Nephron progenitor cell (in vitro differentiated cells): Measurements from ENCODE around the gene ZNF622.

Source experiments
- DNase-seq: peaks from one replicate; pipeline ENCODE4 v3.0.0; 2021
- H3K27ac Mint-ChIP-seq: 2 replicates; pipeline ENCODE4 v1.8.0; 2021; ENCODE audit warnings: mild to moderate bottlenecking, moderate library complexity, mixed read lengths
- H3K27me3 Mint-ChIP-seq: 2 replicates; pipeline ENCODE4 v1.8.0; 2021; ENCODE audit warnings: mild to moderate bottlenecking, low read depth, mixed read lengths; ENCODE audit not compliant: poor library complexity
- H3K36me3 Mint-ChIP-seq: 2 replicates; pipeline ENCODE4 v1.8.0; 2021; ENCODE audit warnings: low read depth, mixed read lengths
- H3K4me1 Mint-ChIP-seq: 2 replicates; pipeline ENCODE4 v1.8.0; 2021; ENCODE audit warnings: mixed read lengths
- H3K4me3 Mint-ChIP-seq: 2 replicates; pipeline ENCODE4 v1.8.0; 2021; ENCODE audit warnings: mild to moderate bottlenecking, moderate library complexity, mixed read lengths
- H3K9me3 Mint-ChIP-seq: 2 replicates; pipeline ENCODE4 v1.8.0; 2021; ENCODE audit warnings: mild to moderate bottlenecking, moderate library complexity, mixed read lengths
- CTCF ChIP-seq: fragments of 200-600 bp; sonication (generic); IDR thresholded peaks from 2 replicates; pipeline ENCODE4 v1.5.0; 2021; ENCODE audit warnings: antibody characterized with exemption

The ZNF622 gene

GRCh38 chr5:16465544-16466432 lies at the start of gene ZNF622:
Gene ZNF622 (minus strand): TSS chr5:16465800. CDS start chr5:16465665, 135 bp downstream.
- DNase-seq: peak; percentile 89
- Mint-ChIP-seq H3K36me3 (peaks cover 23% of the 10 kb centered on the region), H3K4me1 (peaks cover 77% of the 10 kb centered on the region), H3K27me3 (no peaks in the 10 kb centered on the region), H3K9me3 (no peaks in the 10 kb centered on the region), H3K27ac (peak within 1 kb of the TSS; percentile 99), H3K4me3 (peak within 1 kb of the TSS; percentile 99)
- TF ChIP-seq CTCF: no peak

GRCh38 chr5:16510098-16510497 lies 44.5 kb upstream of the ZNF622 start:
- no peak overlapping the region for H3K27ac Mint-ChIP-seq
- DNase-seq: no peak
- H3K4me1 Mint-ChIP-seq: peaks cover 12% of the 10 kb centered on the region
- no peaks in the 10 kb centered on the region for H3K27me3 Mint-ChIP-seq
- no peaks in the 10 kb centered on the region for H3K9me3 Mint-ChIP-seq
- H3K4me3 Mint-ChIP-seq: no peak overlapping the region
- no peaks in the 10 kb centered on the region for H3K36me3 Mint-ChIP-seq
- TF ChIP-seq CTCF: no peak

GRCh38 chr5:16508730-16509531 lies 43.3 kb upstream of the ZNF622 start:
- Mint-ChIP-seq H3K9me3 (no peaks in the 10 kb centered on the region), H3K36me3 (no peaks in the 10 kb centered on the region), H3K27ac (peak overlapping the region; percentile 86), H3K27me3 (no peaks in the 10 kb centered on the region), H3K4me3 (no peak overlapping the region), H3K4me1 (peaks cover 12% of the 10 kb centered on the region)
- DNase-seq: peak; percentile 23
- no peak for TF ChIP-seq CTCF

GRCh38 chr5:16507716-16508115 lies 42.1 kb upstream of the ZNF622 start:
- no peak overlapping the region for H3K27ac Mint-ChIP-seq
- DNase-seq: no peak
- H3K36me3 Mint-ChIP-seq: no peaks in the 10 kb centered on the region
- no peaks in the 10 kb centered on the region for H3K9me3 Mint-ChIP-seq
- H3K4me3 Mint-ChIP-seq: no peak overlapping the region
- peaks cover 12% of the 10 kb centered on the region for H3K4me1 Mint-ChIP-seq
- H3K27me3 Mint-ChIP-seq: no peaks in the 10 kb centered on the region
- TF ChIP-seq CTCF: no peak

GRCh38 chr5:16505904-16506303 lies 40.3 kb upstream of the ZNF622 start:
- DNase-seq: no peak
- Mint-ChIP-seq H3K36me3 (no peaks in the 10 kb centered on the region), H3K27me3 (no peaks in the 10 kb centered on the region), H3K9me3 (no peaks in the 10 kb centered on the region), H3K4me1 (peaks cover 12% of the 10 kb centered on the region), H3K27ac (no peak overlapping the region), H3K4me3 (no peak overlapping the region)
- no peak for TF ChIP-seq CTCF
